HG02943 (cell line): ENCODE results near the gene DCHS1.

Experiments used
- ATAC-seq: cut with Tn5 transposase; IDR thresholded peaks from one replicate; pipeline ENCODE4 v1.9.1; 2021; ENCODE audit warnings: mild to moderate bottlenecking, low read depth, moderate library complexity; ENCODE audit not compliant: unreplicated experiment

Gene DCHS1

DNA sequence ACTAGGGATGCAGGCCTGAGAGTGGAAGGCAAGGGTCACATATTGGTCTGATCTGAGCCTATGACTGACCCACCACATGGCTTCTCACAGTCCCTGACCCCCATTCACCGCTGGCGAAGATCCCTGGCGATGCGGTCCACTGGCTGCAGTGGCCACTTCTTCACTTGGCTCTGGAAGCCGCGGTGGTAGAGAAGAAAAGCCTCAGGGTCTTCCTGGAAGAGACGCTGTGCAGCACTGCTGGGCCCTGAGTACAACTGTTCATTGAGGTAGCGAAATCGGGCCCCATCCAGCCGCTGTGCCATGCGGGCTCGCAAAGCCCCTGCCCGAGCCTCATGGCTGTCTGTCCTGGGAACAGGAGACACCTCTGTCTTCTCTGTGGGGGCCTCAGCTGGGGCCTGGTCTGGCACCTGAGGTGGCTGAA lies 54.6 kb downstream of the DCHS1 start:
- no peak for ATAC-seq

DNA sequence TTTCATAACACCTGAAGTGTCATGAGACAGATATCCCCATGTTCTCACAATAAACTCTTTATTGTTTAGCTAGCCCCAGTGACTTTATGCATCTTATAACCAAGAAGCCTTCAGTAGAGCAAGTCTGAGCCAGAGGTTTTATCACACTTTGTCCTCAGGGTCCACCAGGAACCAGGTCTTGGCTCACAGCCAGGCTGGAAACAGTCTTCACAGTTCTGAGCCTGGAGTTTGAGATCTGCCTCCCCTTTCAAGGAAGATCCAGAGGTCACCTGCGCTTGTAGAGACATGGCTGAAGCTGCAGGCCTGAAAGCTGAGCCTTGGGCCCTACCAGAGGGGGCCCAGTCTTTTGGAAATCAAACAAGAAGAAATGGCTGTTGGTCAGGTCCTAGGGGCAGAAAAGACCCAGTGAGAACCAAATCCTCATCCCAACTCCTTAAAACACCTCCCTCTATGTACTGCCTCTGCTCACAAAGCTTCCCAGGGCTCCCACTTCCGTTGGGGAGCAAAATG lies 55.7 kb downstream of the DCHS1 start:
- no peak for ATAC-seq

DNA sequence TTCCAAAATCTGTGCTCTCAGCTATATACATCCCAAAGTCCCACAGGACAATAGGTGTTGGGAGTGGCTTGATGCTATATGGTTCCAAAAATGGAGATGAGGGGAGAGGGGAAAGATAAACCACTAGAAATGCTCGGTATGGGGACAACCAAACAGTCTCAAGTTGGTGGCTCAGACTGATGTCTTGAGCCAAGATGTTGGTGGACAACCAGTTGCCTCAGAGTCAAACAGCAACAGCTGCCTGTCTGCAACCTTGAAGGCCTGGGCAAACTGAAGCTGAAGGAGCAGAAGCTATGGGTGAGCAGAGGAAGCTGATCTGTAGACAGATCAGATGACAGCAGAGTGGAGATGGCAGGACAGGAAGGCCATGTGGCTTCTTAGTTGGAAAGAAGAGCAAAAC lies 56.2 kb downstream of the DCHS1 start:
- no peak for ATAC-seq

- ATAC-seq, result no peak
These were observed 57.1 kb downstream of the DCHS1 start for GRCh38 chr11:6598555-6598954.

GRCh38 chr11:6596239-6596877 lies 59.3 kb downstream of the DCHS1 start:
- ATAC-seq, result no peak

DNA sequence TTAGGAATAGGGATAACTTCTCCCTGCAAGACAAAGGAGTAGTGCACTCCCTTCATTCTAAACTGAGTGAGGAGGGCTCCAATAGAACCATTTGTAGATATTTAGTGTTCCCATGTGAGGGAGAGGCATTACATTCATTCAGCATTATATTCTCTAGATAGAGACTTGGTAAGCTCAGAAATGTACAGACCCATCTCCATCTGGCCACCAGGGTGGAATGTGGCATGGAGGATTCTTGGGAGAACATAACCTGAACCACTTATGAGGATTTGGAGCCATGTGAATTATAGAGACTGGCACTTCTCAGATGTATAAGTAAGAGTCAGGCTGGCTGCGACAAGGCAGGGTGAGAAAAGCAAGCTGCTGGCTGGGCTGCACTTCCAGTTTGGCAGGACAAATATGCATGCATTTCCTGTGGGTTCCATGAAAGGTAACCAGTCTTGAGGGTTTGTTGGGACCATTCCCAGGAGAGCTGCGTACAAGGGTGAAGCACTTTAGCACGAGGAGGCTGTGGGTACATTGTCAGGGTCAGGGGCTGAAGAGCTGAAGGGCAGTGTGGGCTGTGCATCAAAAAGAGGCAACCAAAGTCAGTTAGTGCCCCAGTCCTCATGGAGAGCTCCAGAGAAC lies 61.4 kb downstream of the DCHS1 start:
- ATAC-seq, result no peak

DNA sequence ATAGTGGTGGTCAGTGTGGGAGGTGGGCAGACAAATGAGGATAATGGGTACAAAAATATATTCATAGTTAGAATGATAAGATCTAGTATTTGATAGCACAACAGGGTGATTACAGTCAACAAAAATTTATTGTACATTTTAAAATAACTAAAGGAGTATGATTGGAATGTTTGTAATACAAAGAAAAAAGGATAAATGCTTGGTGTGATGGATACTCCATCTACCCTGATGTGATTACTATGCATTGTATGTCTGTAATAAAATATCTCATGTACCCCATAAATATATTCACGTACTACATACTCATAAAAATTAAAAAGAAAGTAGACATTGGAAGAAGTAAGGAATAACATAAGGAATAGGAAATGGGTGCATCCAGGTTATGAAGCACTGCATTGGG lies 67.6 kb downstream of the DCHS1 start:
- ATAC-seq, result no peak

DNA sequence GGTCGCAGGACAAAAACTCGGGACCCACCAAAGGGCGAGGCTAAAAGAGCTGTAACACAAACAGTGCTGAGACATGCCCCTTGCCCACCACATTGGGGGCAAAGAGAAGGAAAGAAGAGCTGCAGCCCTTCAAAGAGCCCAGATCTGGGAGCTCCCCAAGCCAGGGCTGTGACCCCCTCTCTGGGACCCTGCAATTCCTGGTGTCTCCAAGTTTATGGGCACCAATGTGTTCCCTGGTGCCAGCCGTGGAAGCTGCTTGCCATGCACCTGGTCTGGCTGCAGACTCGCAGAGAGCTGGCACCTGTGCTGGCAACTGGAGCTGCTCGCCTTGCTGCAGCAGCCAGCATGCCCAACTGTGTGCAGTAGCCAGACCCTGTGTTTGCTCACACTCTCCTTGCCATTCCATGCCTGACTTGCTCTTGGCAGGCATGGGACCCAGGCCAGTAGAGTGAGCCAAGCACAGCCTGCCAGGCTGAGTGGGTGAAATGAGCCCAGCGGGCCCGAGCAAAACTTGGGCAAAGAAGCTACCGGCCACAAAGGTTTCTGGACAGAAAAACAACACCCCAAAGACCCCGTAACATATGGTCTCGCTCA lies 68.2 kb downstream of the DCHS1 start:
- no peak for ATAC-seq

DNA sequence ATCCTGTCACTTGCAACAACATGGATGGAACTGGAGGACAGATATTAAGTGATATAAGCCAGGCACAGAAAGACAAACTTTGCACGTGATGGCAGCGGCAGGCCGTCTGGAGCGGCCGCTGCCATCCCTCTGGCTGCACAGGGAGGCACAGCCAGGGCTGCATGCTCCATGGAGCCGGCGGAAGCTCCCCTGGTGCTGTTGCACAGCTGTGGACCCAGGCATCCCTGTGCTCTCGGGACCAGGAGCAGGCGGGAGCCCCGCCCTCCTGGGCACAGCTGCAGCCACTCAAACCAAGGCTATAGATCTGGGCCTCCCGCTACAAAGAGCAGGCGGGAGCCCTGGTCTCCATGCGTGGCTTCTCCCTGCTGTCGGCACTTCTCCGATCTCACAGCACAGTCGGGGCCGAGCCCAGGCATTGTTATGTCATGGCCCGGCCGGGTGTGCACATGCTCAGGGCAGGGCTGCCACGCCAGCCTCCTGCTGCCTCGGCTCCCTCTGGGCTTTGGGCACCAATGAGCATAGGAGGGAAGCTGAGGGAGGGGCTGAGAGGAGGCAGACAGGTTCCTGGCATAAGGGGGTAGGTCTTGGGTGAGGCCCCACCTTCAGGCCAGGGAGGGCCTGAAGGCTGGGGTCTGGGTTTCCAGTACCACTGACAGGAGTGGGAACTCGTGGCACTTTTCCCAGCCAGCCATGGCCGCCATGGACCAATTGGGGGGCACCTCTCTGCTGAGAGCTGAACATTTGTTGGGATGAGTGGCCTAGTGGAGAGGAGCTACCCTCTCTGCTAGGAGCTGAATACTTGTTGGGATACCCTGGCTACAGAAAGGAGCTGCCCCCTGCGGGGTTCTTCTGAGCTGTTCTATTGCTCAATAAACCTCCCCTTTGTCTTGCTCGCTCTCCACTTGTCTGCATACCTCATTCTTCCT lies 68.9 kb downstream of the DCHS1 start:
- ATAC-seq, result no peak

- no peak for ATAC-seq
These were observed 71.1 kb downstream of the DCHS1 start for GRCh38 chr11:6584528-6584927.

- no peak for ATAC-seq
These were observed 72.0 kb downstream of the DCHS1 start for GRCh38 chr11:6583584-6583983.

DNA sequence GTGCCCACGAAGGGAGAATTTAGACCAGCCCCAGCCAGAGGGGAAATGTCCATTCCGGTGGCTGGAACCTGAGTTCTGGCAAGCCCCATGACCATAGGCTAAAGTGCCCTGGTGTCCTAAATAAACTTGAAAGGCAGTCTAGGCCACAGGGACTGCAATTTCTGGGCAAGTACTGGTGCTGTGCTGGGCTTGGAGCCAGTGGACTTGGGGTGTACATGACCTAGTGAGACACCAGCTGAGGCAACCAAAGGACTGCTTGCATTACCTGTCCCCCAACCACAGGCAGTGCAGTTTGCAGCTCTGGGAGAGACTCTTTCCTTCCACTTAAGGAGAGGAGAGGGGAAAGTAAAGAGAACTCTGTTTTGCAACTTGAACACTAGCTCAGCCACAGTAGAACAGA lies 75.9 kb downstream of the DCHS1 start:
- ATAC-seq, result no peak

- no peak for ATAC-seq
These were observed 77.5 kb downstream of the DCHS1 start for GRCh38 chr11:6578134-6578533.

GRCh38 chr11:6576471-6577373 lies 78.9 kb downstream of the DCHS1 start:
- no peak for ATAC-seq

GRCh38 chr11:6574816-6575715 lies 80.5 kb downstream of the DCHS1 start:
- no peak for ATAC-seq

- no peak for ATAC-seq
These were observed 83.4 kb downstream of the DCHS1 start for GRCh38 chr11:6572215-6572614.

- no peak for ATAC-seq
These were observed 84.1 kb downstream of the DCHS1 start for GRCh38 chr11:6571434-6572008.
